H1 (cell line): ENCODE data around the gene UBASH3A. TPM values are rescaled to one million over a fixed set of nuclear protein-coding genes. Genes with fewer than 3 reads are reported as not detected.

Experiments
- CTCF ChIA-PET: fragments of 300-600 bp; sonication (Branson Sonifier 250); formaldehyde crosslinking; loops from one replicate; lab custom pipeline; 2021; ENCODE audit not compliant: partially characterized antibody; lab: Charles Lee
- POLR2A ChIA-PET: fragments of 300-600 bp; sonication (Branson Sonifier 250); formaldehyde crosslinking; loops from one replicate; lab custom pipeline; 2021; ENCODE audit warnings: inconsistent platforms; ENCODE audit not compliant: partially characterized antibody; lab: Charles Lee
- DNase-seq, 2 experiments: peaks; one replicate each; pipeline versions ENCODE4 v3.0.0 to v3.0.0-alpha.2; 2010 to 2022; ENCODE audit warnings: low spot score in 2 of 2, low read depth in 1 of 2, mixed read lengths in 1 of 2
- FAIRE-seq: peaks from 2 replicates; lab custom pipeline; 2011; peaks lifted over from hg19 to GRCh38; lab: Jason Lieb, UNC
- H2AFZ ChIP-seq: 2 replicates; pipeline ENCODE4 v1.8.1; 2012; ENCODE audit warnings: low read length, inconsistent platforms
- H2AK5ac ChIP-seq: 2 replicates; pipeline ENCODE4 v1.6.1; 2013; ENCODE audit warnings: low read depth, low read length
- H2BK120ac ChIP-seq: replicated peaks from 2 replicates; pipeline ENCODE3; 2013; ENCODE audit warnings: low read depth, low read length, inconsistent platforms
- H2BK12ac ChIP-seq: 2 replicates; pipeline ENCODE4 v1.6.1; 2013; ENCODE audit warnings: low read depth, low read length
- H2BK15ac ChIP-seq: 2 replicates; pipeline ENCODE4 v1.6.1; 2013; ENCODE audit warnings: low read length
- H2BK20ac ChIP-seq: 2 replicates; pipeline ENCODE4 v1.6.1; 2013; ENCODE audit warnings: low read length
- H2BK5ac ChIP-seq: 2 replicates; pipeline ENCODE4 v1.6.1; 2013; ENCODE audit warnings: low read depth, low read length
- H3K14ac ChIP-seq: 2 replicates; pipeline ENCODE4 v1.6.1; 2013; ENCODE audit warnings: inconsistent platforms; ENCODE audit not compliant: insufficient read length
- H3K18ac ChIP-seq: 2 replicates; pipeline ENCODE4 v1.6.1; 2013; ENCODE audit warnings: low read length; ENCODE audit errors: extremely low read depth
- H3K23ac ChIP-seq: 2 replicates; pipeline ENCODE4 v1.6.1; 2013; ENCODE audit warnings: inconsistent platforms; ENCODE audit not compliant: insufficient read length
- H3K23me2 ChIP-seq: 2 replicates; pipeline ENCODE4 v1.6.1; 2013; ENCODE audit warnings: low read depth, low read length
- H3K27ac ChIP-seq: 2 replicates; pipeline ENCODE4 v1.6.1; 2011; ENCODE audit warnings: low read depth, low read length, inconsistent platforms
- H3K27me3 ChIP-seq, 4 experiments: replicated peaks in 1 of 4; 1 replicate in 1 of 4; 2 replicates in 3 of 4; pipeline versions ENCODE4 v1.6.1 to v1.8.1; 2011 to 2013; ENCODE audit warnings: low read length in 3 of 4, mild to moderate bottlenecking in 3 of 4, inconsistent platforms in 2 of 4, mixed read lengths in 2 of 4, moderate library complexity in 1 of 4; ENCODE audit not compliant: control insufficient read depth in 3 of 4, insufficient read depth in 3 of 4; ENCODE audit errors: extremely low read depth in 1 of 4
- H3K36me3 ChIP-seq, 4 experiments: 2 replicates each; pipeline versions ENCODE4 v1.6.1 to v1.8.1; 2011 to 2013; ENCODE audit warnings: mild to moderate bottlenecking in 4 of 4, low read length in 3 of 4, moderate library complexity in 2 of 4, control low read depth in 1 of 4, inconsistent platforms in 1 of 4; ENCODE audit not compliant: insufficient read depth in 4 of 4, control insufficient read depth in 2 of 4
- H3K4ac ChIP-seq: replicated peaks from 2 replicates; pipeline ENCODE3; 2013; ENCODE audit warnings: low read length, low read depth, mixed read lengths, inconsistent platforms; ENCODE audit not compliant: insufficient read length
- H3K4me1 ChIP-seq, 4 experiments: replicated peaks in 1 of 4; 1 replicate in 1 of 4; 2 replicates in 3 of 4; pipeline versions ENCODE4 v1.6.1 to v1.8.1; 2011 to 2013; ENCODE audit warnings: low read length in 3 of 4, inconsistent platforms in 2 of 4, mixed read lengths in 1 of 4; ENCODE audit not compliant: insufficient read depth in 4 of 4, control insufficient read depth in 3 of 4
- H3K4me2 ChIP-seq, 2 experiments: 2 replicates each; pipeline versions ENCODE4 v1.6.1 to v1.8.1; 2011 to 2013; ENCODE audit warnings: low read depth in 2 of 2, low read length in 2 of 2, control low read depth in 1 of 2, inconsistent platforms in 1 of 2, mild to moderate bottlenecking in 1 of 2; ENCODE audit not compliant: insufficient read depth in 1 of 2
- H3K4me3 ChIP-seq, 4 experiments: fragments of 200-600, 300-600 bp in 1 of 4; sonication (generic), shearing (Covaris generic), sonication (Bioruptor Twin) in 1 of 4; 2 replicates each; pipeline versions ENCODE4 v1.5.1 to v1.8.1; 2011 to 2016; ENCODE audit warnings: low read length in 4 of 4, low read depth in 3 of 4, control low read depth in 2 of 4, inconsistent platforms in 2 of 4, mild to moderate bottlenecking in 2 of 4, mixed read lengths in 1 of 4, moderate library complexity in 1 of 4; ENCODE audit not compliant: insufficient read depth in 2 of 4; ENCODE audit errors: extremely low read depth in 1 of 4
- H3K56ac ChIP-seq: replicated peaks from 2 replicates; pipeline ENCODE3; 2013; ENCODE audit warnings: low read depth, mild to moderate bottlenecking, mixed read lengths, low read length, inconsistent platforms; ENCODE audit not compliant: insufficient read length
- H3K79me1 ChIP-seq: 2 replicates; pipeline ENCODE4 v1.6.1; 2013; ENCODE audit warnings: low read depth, low read length, control low read depth
- H3K79me2 ChIP-seq, 2 experiments: 2 replicates each; pipeline versions ENCODE4 v1.6.1 to v1.8.1; 2012 to 2013; ENCODE audit warnings: low read length in 2 of 2, mild to moderate bottlenecking in 2 of 2, inconsistent platforms in 1 of 2; ENCODE audit not compliant: insufficient read depth in 2 of 2, control insufficient read depth in 1 of 2
- H3K9ac ChIP-seq, 4 experiments: replicated peaks in 1 of 4; 1 replicate in 1 of 4; 2 replicates in 3 of 4; pipeline versions ENCODE4 v1.6.1 to v1.8.1; 2011 to 2013; ENCODE audit warnings: low read depth in 3 of 4, low read length in 3 of 4, control low read depth in 2 of 4, mild to moderate bottlenecking in 2 of 4, moderate library complexity in 2 of 4, inconsistent platforms in 1 of 4; ENCODE audit errors: extremely low read depth in 1 of 4
- H3K9me3 ChIP-seq, 2 experiments: 2 replicates each; pipeline versions ENCODE4 v1.6.1 to v1.8.1; 2012 to 2013; ENCODE audit warnings: mild to moderate bottlenecking in 2 of 2, moderate library complexity in 2 of 2, control low read depth in 1 of 2, inconsistent platforms in 1 of 2, low read depth in 1 of 2, low read length in 1 of 2, mixed read lengths in 1 of 2; ENCODE audit not compliant: insufficient read depth in 2 of 2
- H4K20me1 ChIP-seq, 2 experiments: replicated peaks in 1 of 2; 2 replicates each; pipeline versions ENCODE3 to v1.8.1; 2011 to 2013; ENCODE audit warnings: inconsistent platforms in 2 of 2, low read length in 2 of 2, mild to moderate bottlenecking in 1 of 2; ENCODE audit not compliant: insufficient read depth in 2 of 2, control insufficient read depth in 1 of 2
- H4K5ac ChIP-seq: 2 replicates; pipeline ENCODE4 v1.6.1; 2013; ENCODE audit warnings: low read length, low read depth, mixed read lengths, inconsistent platforms; ENCODE audit not compliant: insufficient read length
- H4K8ac ChIP-seq: 2 replicates; pipeline ENCODE4 v1.8.0; 2013; ENCODE audit warnings: mild to moderate bottlenecking, moderate library complexity, low read length, inconsistent platforms; ENCODE audit not compliant: insufficient read depth; ENCODE audit errors: extremely low read depth
- H4K91ac ChIP-seq: replicated peaks from 2 replicates; pipeline ENCODE3; 2013; ENCODE audit warnings: low read length, mixed read lengths, inconsistent platforms; ENCODE audit not compliant: insufficient read length
- BCL11A ChIP-seq, 2 experiments: IDR thresholded peaks; one replicate each; pipeline ENCODE4 v1.6.1; 2011; ENCODE audit warnings: low read depth in 2 of 2, low read length in 2 of 2, mild to moderate bottlenecking in 2 of 2
- BRCA1 ChIP-seq: IDR thresholded peaks from 2 replicates; pipeline ENCODE4 v1.6.1; 2012; ENCODE audit warnings: low read depth, low read length, improper control_type of control experiment
- CEBPB ChIP-seq: IDR thresholded peaks from 2 replicates; pipeline ENCODE4 v1.6.1; 2012; ENCODE audit warnings: low read depth, low read length
- CHD2 ChIP-seq: IDR thresholded peaks from 2 replicates; pipeline ENCODE4 v1.6.1; 2012; ENCODE audit warnings: low read length, improper control_type of control experiment
- KDM4A ChIP-seq: IDR thresholded peaks from one replicate; pipeline ENCODE4 v1.7.1; 2012; ENCODE audit warnings: low read depth, mild to moderate bottlenecking, moderate library complexity, low read length, inconsistent platforms; ENCODE audit not compliant: severe bottlenecking
- NRF1 ChIP-seq: IDR thresholded peaks from 2 replicates; pipeline ENCODE4 v1.6.1; 2011; ENCODE audit warnings: mild to moderate bottlenecking, low read depth, low read length, improper control_type of control experiment
- POLR2AphosphoS5 ChIP-seq: IDR thresholded peaks from 2 replicates; pipeline ENCODE4 v1.6.1; 2011; ENCODE audit warnings: low read depth, low read length
- RAD21 ChIP-seq, 2 experiments: IDR thresholded peaks in 1 of 2; conservative IDR thresholded peaks in 1 of 2; 2 replicates each; pipeline ENCODE4 v1.6.1; 2011; ENCODE audit warnings: low read depth in 2 of 2, low read length in 2 of 2, improper control_type of control experiment in 1 of 2, inconsistent platforms in 1 of 2, mild to moderate bottlenecking in 1 of 2, moderate library complexity in 1 of 2
- RFX5 ChIP-seq: IDR thresholded peaks from 2 replicates; pipeline ENCODE4 v1.6.1; 2011; ENCODE audit warnings: low read depth, low read length, improper control_type of control experiment, borderline replicate concordance
- RXRA ChIP-seq: IDR thresholded peaks from 2 replicates; pipeline ENCODE4 v1.6.1; 2011; ENCODE audit warnings: low read depth, mild to moderate bottlenecking, low read length, moderate library complexity; ENCODE audit not compliant: insufficient read depth
- SP1 ChIP-seq: IDR thresholded peaks from 2 replicates; pipeline ENCODE4 v1.6.1; 2011; ENCODE audit warnings: low read depth, low read length
- ZNF274 ChIP-seq: IDR thresholded peaks from 2 replicates; pipeline ENCODE4 v1.7.0; 2012; ENCODE audit warnings: low read length, borderline replicate concordance; ENCODE audit errors: extremely low read depth
- WGBS, 2 experiments: shearing (Covaris generic) in 1 of 2; methylation state at CpG; one replicate each; pipeline versions ENCODE4 v1.1.6 to v1.1.7; 2013 to 2015; ENCODE audit warnings: low lambda C conversion rate in 2 of 2, mixed read lengths in 2 of 2, inconsistent platforms in 1 of 2, low coverage in 1 of 2, missing lambda C conversion rate in 1 of 2; ENCODE audit not compliant: insufficient replicate concordance in 2 of 2, insufficient coverage in 1 of 2, insufficient read length in 1 of 2; ENCODE audit errors: extremely low coverage in 1 of 2, missing lambda C conversion rate in 1 of 2; 5-methylcytosine and 5-hydroxymethylcytosine counted together
- polyA plus RNA-seq, 7 experiments: library from polyadenylated mRNA; depleted of rRNA in 3 of 7; stranded (reverse) in 5 of 7; unstranded in 2 of 7; fragments of >200 nt in 5 of 7; fragments of 200-250 nt in 2 of 7; gene quantifications; 1 replicate in 5 of 7; 2 replicates in 1 of 7; 4 replicates in 1 of 7; pipeline versions ENCODE4 v1.2.1 to v1.2.3, GENCODE V29; 2011 to 2013; ENCODE audit warnings: missing spikeins in 2 of 7, mixed read lengths in 2 of 7
- total RNA-seq: library from RNA; stranded (reverse); fragmentation: NEBNext Ultra II Directional; extraction: Animal tissue kit (Norgen Biotek cat#: 25700); gene quantifications from 2 replicates; pipeline ENCODE4 v1.2.1, GENCODE V29; 2021
- TF ChIP-seq, protein P1 (sequence below): IDR thresholded peaks from 2 replicates; pipeline ENCODE4 v1.6.1; 2012; ENCODE audit warnings: inconsistent platforms

Gene UBASH3A
- total and polyA plus RNA-seq, 2 of the 8 experiments (the other 6 are each of a cell fraction or from before 2014, with no cell fraction given), result not detected

DNA sequence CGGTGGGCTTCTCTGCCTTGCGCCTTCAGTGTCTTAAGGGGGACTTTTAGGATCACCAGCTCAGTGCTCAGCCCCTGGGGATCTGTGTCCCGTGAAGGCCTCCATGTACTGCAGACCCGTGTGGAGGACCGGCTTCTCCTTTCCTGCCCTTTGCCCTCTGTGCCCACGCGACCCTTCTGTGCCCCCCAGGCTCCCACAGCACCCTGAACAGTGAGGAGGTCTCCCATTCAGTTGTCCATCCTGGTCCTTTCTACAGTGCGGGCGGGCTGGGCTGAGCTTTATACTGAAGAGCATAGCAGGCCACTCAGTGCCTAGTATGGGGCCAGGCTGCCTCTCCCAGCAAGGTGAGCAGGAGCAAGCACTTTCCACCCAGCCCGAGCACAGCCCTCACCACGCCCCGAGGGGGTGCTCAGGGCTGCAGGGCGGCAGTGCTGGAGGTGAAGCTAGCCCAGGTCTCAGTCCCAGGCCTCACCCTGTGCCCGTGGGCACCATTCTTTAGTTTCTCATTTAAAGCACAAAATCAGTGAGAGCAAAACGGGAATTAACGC, 29.7 kb upstream of the UBASH3A start:
- Histone ChIP-seq H3K23me2 (no peaks in the 10 kb centered on the region), H2BK15ac (no peak overlapping the region), H3K56ac (no peak overlapping the region), H2BK20ac (no peak overlapping the region), H3K4ac (no peak overlapping the region), H4K8ac (peak overlapping the region; percentile 53; the same call in 1 of the 2 replicates), H3K9me3 (no peaks in the 10 kb centered on the region), H2BK5ac (no peak overlapping the region), H3K18ac (no peak overlapping the region), H3K79me2 (no peaks in the 10 kb centered on the region), H2BK12ac (no peak overlapping the region), H3K14ac (no peak overlapping the region), H3K36me3 (no peaks in the 10 kb centered on the region), H2BK120ac (no peak overlapping the region), H3K27ac (no peak overlapping the region), H2AFZ (no peak overlapping the region), H3K9ac (no peak overlapping the region), H3K23ac (no peak overlapping the region), H2AK5ac (no peak overlapping the region), H3K4me1 (peaks cover 0 to 7% (median 0%) of the 10 kb centered on the region in 4 experiments; a peak in 5 of 7 replicates), H4K20me1 (no peaks in the 10 kb centered on the region), H4K91ac (no peak overlapping the region), H4K5ac (no peak overlapping the region), H3K4me3 (no peak overlapping the region), H3K27me3 (peaks cover 0 to 2% (median 0%) of the 10 kb centered on the region in 4 experiments; a peak in 1 of 7 replicates), H3K4me2 (no peak overlapping the region), H3K79me1 (no peaks in the 10 kb centered on the region)
- DNase-seq (no peak), FAIRE-seq (no peak)
- 94% methylated on average over 16 of the region's 16 CpGs; no CpG with 5 or more reads in 1 of the 2 experiments for WGBS, 2 experiments
- CTCF ChIA-PET, result interaction anchor here (0.6 to 3.8 kb wide), 10 partner anchors 8 to 1319 kb away, joined by 3 to 18 read pairs (median 4); no protein-coding TSS in a partner anchor
- POLR2A ChIA-PET, result interaction anchor here (1.2 to 1.8 kb wide), 2 partner anchors 13 to 15 kb away, joined by 3 to 5 read pairs; no protein-coding TSS in a partner anchor
- TF ChIP-seq RAD21 (IDR thresholded peaks at IDR 0.05 in 1 of 2, conservative IDR thresholded peaks at IDR 0.05 in 1 of 2; ENCODE audit: low read depth in 2 of 2, low read length in 2 of 2), result no peak
- TF ChIP-seq, protein P1, sequence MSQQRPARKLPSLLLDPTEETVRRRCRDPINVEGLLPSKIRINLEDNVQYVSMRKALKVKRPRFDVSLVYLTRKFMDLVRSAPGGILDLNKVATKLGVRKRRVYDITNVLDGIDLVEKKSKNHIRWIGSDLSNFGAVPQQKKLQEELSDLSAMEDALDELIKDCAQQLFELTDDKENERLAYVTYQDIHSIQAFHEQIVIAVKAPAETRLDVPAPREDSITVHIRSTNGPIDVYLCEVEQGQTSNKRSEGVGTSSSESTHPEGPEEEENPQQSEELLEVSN, result no peak
- TF ChIP-seq BRCA1, result no peak
- TF ChIP-seq RFX5, result no peak
- no peak for TF ChIP-seq CHD2
- TF ChIP-seq ZNF274, result no peak
- no peak for TF ChIP-seq POLR2AphosphoS5
- TF ChIP-seq RXRA, result no peak
- TF ChIP-seq SP1, result no peak
- TF ChIP-seq BCL11A (IDR thresholded peaks at IDR 0.05; ENCODE audit: low read depth in 2 of 2, low read length in 2 of 2), result no peak
- no peak for TF ChIP-seq CEBPB
- no peak for TF ChIP-seq NRF1
- no peak for TF ChIP-seq KDM4A
